ENCODE results near the gene MYEOV.
A peak's percentile ranks its signal among the peaks of the same experiment; 100 is the strongest.

MYEOV gene

GRCh38 chr11:69287968-69288882, 5.7 kb upstream of the MYEOV start:
- no peak for DNase-seq

- DNase-seq, result no peak
These were observed 5.1 kb upstream of the MYEOV start for GRCh38 chr11:69288883-69289242.

- no peak for DNase-seq
These were observed 3.1 kb upstream of the MYEOV start for GRCh38 chr11:69290806-69291205.

GRCh38 chr11:69291459-69292110, 2.4 kb upstream of the MYEOV start:
- DNase-seq, result no peak

- DNase-seq, result peak; percentile 5
These were observed 1.7 kb upstream of the MYEOV start for GRCh38 chr11:69292221-69292648.

GRCh38 chr11:69293087-69293486, 868 bp upstream of the MYEOV start:
- DNase-seq, result no peak

- no peak for DNase-seq
These were observed 670 bp downstream of the MYEOV start for GRCh38 chr11:69294571-69295078.

- DNase-seq, result no peak
These were observed 1.4 kb downstream of the MYEOV start for GRCh38 chr11:69295079-69295994.

GRCh38 chr11:69295995-69296889, 2.3 kb downstream of the MYEOV start:
- no peak for DNase-seq

- DNase-seq, result peak; percentile 21
These were observed 3.2 kb downstream of the MYEOV start for GRCh38 chr11:69296890-69297786.

- no peak for DNase-seq
These were observed 3.9 kb downstream of the MYEOV start for GRCh38 chr11:69297787-69298266.

GRCh38 chr11:69298267-69299022, 4.5 kb downstream of the MYEOV start:
- no peak for DNase-seq

GRCh38 chr11:69299023-69299461, 5.1 kb downstream of the MYEOV start:
- DNase-seq, result no peak

- DNase-seq, result no peak
These were observed 5.6 kb downstream of the MYEOV start for GRCh38 chr11:69299572-69299971.

- no peak for DNase-seq
These were observed 6.4 kb downstream of the MYEOV start for GRCh38 chr11:69300120-69301060.

- DNase-seq, result no peak
These were observed 7.1 kb downstream of the MYEOV start for GRCh38 chr11:69301081-69301454.

- no peak for DNase-seq
These were observed 7.8 kb downstream of the MYEOV start for GRCh38 chr11:69301455-69302401.
